HCEC 1CT (cell line): ENCODE results near the gene TLE4.
A peak's percentile ranks its signal among the peaks of the same experiment; 100 is the strongest.

ENCODE experiments used
- DNase-seq: peaks from one replicate; pipeline ENCODE4 v3.0.0-alpha.2; 2017

TLE4 gene

GRCh38 chr9:79694208-79694607, 122.4 kb downstream of the TLE4 start:
- DNase-seq: no peak

DNA sequence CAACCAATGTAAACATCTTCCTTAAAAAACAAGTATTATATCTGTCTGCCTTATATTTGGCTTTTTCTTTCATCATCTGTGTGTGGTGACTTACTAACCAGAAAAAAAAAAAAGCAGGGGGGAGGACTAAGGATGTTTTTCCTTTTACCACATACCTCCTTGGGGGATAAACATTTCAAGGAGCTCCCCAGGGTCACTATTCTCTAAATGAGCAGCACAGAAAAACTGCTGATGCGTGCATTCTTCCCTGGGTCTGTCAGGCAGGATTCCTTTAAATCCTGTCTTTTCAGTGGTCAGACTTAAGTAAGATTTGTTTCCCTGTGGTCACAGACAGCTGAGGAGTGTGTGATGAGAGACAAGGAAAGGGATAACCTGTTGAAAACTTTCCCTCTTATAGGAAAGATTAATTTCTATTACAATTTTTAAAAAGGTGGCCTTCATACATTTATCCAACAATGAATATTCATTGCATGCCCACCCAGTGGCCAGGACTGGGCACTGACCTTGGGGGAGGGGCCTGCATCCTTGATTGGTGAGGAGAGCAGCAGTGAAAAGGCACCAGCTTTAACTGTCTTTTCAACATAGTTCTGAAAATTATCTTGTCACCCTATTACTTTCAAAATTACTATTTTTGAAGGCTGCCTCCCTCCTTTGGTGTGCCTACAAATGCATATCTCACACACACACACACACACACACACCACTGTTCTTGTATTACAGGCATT, 123.1 kb downstream of the TLE4 start:
- DNase-seq: peak; percentile 59

GRCh38 chr9:79695531-79696175, 123.9 kb downstream of the TLE4 start:
- no peak for DNase-seq

- DNase-seq: no peak
Observed at GRCh38 chr9:79698967-79699366, 127.2 kb downstream of the TLE4 start.

DNA sequence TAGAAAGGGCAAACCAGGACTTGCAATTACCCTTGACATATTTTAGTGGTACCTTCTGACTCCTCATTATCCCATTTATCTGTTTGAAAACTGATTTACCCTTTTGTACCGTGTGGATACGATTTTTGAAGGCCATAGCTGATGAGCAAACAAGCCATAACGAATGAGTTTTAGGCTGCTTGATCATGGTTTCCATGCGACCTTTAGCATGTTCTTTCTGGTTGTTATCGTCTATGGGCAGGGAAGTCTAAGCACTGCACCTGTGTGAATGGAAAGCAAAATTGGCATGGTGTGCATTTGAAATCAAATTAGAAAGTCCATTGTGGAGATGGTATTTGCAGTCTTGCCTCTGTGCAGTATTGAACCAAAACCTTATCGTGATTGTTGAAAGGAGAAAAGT, 127.7 kb downstream of the TLE4 start:
- DNase-seq: no peak

GRCh38 chr9:79700607-79701360, 129.0 kb downstream of the TLE4 start:
- DNase-seq: no peak

- peak; percentile 9 for DNase-seq
Observed at GRCh38 chr9:79701651-79702050, 129.9 kb downstream of the TLE4 start.

GRCh38 chr9:79705704-79706103, 133.9 kb downstream of the TLE4 start:
- DNase-seq: no peak

DNA sequence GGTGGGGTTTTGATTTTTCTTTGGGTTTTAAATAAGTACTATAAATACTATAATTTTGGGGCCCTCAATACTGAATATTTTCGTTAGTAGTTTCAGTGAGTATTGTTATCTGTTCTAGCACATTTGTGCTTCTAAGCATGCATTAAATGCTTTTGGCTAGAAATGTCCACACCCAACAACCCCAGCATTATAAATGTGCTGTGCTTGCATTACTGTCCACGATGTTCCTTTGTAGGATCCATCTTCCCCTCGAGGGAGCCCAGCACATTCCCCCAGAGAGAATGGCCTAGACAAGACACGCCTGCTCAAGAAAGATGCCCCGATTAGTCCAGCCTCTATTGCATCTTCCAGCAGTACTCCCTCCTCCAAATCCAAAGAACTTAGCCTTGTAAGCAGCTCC, 134.7 kb downstream of the TLE4 start:
- DNase-seq: no peak

DNA sequence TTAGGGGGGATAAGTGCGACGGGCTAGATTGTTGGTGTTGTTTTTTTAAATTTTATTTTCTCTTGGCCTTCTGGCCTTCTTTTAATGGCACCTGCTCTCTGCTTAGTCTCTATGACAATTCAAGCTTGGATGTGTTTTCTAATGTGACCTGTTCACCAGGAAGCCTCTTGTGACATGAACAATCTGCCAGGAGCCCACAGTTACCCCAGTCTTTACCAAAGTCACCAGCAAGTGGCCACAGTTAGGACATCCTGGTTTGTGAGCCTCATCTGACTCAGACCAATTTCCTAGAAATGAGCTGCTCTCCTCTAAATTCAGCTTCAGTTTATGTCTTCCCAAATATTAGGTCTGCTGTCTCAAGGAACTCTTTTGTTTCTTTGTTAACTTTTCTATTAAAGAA, 135.8 kb downstream of the TLE4 start:
- DNase-seq: no peak

DNA sequence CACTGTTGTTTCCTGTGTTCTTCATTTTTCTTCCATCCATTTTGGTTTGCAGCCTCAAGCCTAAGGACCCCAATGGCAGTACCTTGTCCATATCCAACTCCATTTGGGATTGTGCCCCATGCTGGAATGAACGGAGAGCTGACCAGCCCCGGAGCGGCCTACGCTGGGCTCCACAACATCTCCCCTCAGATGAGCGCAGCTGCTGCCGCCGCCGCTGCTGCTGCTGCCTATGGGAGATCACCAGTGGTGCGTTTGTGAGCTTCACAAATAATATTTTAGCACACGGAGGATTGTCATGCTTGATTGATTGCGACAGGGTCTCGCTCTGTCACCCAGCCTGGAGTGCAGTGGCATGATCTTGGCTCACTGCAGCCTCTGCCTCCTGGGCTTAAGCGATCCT, 136.8 kb downstream of the TLE4 start:
- DNase-seq: no peak

- DNase-seq: no peak
Observed at GRCh38 chr9:79709743-79710674, 138.2 kb downstream of the TLE4 start.

GRCh38 chr9:79711874-79712273, 140.1 kb downstream of the TLE4 start:
- DNase-seq: no peak

- DNase-seq: no peak
Observed at GRCh38 chr9:79719021-79719420, 147.3 kb downstream of the TLE4 start.

- no peak for DNase-seq
Observed at GRCh38 chr9:79719989-79720388, 148.2 kb downstream of the TLE4 start.

DNA sequence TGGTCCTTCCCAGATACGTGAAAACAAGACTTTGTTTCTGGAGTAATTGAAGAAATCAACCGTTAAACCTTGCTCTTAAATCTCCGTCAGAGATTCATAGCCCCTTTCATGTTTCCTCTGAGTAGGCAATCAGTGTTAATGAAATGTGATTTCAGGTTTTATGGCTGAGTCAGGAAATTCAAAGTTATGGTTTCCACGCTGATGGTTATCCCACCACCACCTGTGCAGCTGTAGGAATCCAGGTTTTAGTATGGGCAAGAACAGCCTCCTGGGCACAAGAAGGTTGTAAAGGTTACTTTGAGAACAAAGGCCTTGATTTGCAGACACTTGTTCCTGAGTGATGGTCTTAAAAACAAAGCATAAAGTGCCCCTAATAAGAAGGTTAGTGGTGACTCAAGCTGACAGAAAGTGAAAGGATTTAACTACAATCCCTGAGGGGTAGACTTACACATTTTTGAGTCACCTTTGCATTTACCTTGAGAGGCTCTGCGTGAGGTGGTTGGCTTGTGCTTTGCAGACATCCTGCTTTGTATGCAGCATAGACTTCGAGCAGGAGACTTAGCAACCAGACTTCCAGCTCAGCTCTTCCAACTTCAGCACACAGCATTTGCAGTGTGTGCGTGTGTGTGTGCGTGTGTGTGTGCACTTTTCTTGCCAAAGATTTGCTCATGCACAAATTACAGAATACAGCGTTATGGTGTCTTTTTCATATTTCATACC, 159.6 kb downstream of the TLE4 start:
- no peak for DNase-seq

DNA sequence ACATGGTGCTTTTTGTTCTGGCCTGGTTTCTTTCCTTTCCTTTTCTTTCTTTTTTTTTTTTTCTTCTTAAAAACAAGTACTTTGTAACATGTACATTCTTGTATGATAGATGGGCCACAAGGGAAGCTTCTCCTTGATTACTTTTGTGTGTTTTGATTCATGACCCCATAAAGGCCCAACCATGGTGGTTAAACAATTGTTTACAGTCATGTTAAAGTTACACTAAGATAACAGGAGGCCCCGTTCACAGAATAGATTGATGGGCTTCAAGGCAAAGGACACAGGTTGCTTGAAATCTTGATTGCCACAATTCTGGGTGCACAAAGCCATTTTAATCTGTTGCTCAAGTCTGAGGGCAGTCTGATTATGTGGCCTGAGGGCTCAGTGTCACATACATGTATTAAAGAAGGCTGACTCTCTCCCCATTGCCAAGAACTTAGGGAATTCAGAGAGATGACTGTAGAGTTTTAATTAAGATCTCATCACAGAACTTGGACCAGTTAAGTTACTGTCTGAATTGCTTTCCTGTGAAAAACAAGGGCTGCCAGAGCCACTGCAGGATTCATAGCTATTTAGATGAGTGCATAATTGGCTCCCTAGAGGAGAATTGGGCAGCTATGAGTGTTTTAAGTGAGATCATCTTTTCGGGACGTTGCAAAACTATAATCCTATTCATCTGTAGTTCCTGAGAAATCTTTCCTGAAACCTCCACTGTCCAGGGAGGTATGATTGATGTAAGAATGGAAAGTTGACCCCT, 163.4 kb downstream of the TLE4 start:
- no peak for DNase-seq

DNA sequence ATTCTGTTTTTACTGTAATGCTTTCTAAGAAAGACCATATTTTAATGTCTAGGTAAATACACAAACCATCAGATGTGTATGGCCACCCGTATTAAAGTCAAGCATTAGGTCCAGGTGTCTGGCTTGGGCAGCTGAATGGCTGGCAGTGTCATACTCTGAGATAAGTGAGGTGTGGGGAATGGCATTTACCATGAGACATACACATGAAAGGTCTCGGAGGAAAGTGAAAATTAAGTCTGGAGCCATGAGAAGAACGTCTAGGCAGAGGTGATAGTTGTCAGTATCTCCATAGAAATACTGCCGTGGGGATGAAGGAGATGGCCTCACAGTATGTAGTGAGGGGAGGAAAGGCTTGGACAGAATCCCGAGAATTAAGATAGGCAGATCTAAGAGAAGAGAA, 164.3 kb downstream of the TLE4 start:
- no peak for DNase-seq

DNA sequence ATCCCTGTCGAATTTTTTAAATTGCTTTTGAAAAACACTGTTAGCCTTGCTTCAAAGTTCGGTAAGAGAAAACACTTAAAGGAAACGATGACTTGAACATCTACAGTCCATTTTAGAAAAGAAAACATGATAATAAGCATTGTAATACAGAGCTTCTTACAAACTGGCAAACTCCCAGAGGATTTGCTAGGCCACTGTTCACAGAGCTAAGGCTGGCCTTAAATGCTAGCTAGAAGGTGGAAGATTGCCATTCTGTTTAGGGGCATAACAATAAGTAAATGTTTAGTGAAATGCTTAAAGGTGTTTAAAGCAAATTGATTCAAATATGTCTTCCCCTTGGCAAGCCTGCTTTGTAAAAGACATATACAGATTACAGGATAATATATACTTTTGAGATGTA, 169.6 kb downstream of the TLE4 start:
- DNase-seq: no peak

- no peak for DNase-seq
Observed at GRCh38 chr9:79742110-79742721, 170.5 kb downstream of the TLE4 start.

DNA sequence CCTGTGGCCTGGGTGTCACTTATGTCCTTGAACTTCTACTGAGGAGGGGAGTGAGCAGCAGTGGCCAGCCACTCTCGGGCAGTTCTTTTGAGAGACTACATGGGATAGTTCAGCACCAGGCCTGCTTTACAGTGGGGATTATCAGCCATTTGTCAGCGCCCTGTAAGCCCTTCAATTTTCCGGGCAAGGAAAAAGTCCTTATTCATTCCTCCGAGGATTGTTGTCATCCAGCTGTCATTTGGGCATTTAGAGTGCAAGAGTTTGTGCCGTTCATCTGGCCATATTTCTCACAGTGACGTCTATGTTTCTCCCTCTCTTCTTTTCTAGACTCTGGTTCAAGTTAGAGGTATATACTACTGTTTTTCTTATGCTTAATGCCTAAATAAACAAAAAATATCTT, 172.8 kb downstream of the TLE4 start:
- DNase-seq: no peak
